Astrocyte of the spinal cord (primary cell): ENCODE measurements around the gene ALDH1L1.
"Not testable (repeated sequence)": the region's sequence is repeated elsewhere in the genome, so short reads cannot be mapped to it uniquely, and the experiment has no call there.

ENCODE experiments used
- DNase-seq: peaks from one replicate; pipeline ENCODE4 v3.0.0; 2011; ENCODE audit warnings: low read depth, low spot score
- H3K4me3 ChIP-seq: 2 replicates; pipeline ENCODE4 v1.5.1; 2011; ENCODE audit warnings: low read depth, mild to moderate bottlenecking, low read length, moderate library complexity
- CTCF ChIP-seq: IDR thresholded peaks from 2 replicates; pipeline ENCODE4 v1.5.1; 2012; ENCODE audit warnings: low read depth, mild to moderate bottlenecking, low read length, inconsistent platforms
- in situ Hi-C: cut with HindIII; loops from 2 replicates; pipeline ENCODE4 v1.10.0; 2017; ENCODE audit warnings: low sequenced_read_pairs

Gene ALDH1L1

GRCh38 chr3:126100269-126100633 is 80.1 kb downstream of the ALDH1L1 start:
- no peak for TF ChIP-seq CTCF
- in situ Hi-C loops: no loop called here
- DNase-seq: no peak
- H3K4me3 ChIP-seq: no peak overlapping the region

DNA sequence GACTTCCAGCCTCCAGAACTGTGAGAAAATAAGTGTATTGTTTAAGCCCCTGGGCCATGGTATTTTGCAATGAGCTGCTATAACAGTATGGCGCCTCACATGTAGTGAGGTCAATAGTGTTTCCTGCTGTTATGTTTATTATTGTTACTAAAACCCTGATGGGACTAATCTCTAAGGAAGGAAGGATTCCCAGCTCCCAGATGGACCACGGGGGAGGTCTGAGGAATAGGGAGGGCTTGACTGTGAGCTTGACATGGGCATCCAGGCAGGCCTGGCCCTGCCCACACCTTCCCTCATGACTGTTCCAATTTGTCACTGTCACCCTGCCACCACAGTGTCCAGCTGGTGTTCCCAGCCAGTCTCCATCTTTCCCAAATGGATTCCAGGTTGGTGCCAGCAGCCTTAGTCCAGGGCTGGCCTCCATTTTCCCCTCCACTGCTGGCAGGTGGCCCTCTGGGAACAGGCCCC is 82.0 kb downstream of the ALDH1L1 start:
- TF ChIP-seq CTCF: no peak
- peak; percentile 79 for DNase-seq
- H3K4me3 ChIP-seq: no peak overlapping the region
- in situ Hi-C loops: no loop called here

DNA sequence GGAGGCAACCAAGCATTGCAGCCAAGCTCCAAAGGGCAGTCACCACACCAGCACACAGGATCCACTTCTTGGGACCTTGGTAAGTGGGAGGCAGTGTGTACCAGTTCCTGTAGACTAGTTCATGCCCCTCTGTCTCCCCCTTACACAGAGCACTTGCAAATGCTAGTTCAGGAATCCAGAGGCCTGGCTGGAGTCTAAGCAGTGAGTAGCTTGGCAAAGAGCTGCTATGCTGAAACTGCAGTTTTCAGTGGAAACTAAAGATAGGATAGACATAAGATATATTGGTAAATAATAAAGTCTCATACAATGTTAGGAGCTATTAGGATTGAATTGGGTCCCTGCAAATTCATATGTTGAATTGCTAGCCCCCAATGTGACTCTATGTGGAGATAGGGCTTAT is 82.6 kb downstream of the ALDH1L1 start:
- in situ Hi-C loops: no loop called here
- H3K4me3 ChIP-seq: no peak overlapping the region
- no peak for DNase-seq
- no peak for TF ChIP-seq CTCF

DNA sequence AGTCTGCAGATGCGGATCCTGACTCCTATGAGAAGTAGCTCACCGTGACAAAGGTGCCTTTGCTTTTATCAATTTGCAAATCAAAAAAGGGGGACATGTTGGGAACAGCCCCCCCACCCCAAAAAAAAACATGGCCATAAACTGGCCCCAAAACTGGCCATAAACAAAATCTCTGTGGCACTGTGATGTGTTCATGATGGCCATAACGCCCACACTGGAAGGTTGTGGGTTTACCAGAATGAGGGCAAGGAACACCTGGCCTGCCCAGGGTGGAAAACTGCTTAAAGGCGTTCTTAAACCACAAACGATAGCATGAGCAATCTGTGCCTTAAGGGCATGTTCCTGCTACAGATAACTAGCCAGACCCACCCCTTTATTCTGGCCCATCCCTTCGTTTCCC is 84.1 kb downstream of the ALDH1L1 start:
- H3K4me3 ChIP-seq, DNase-seq, in situ Hi-C loops: not testable (repeated sequence)

DNA sequence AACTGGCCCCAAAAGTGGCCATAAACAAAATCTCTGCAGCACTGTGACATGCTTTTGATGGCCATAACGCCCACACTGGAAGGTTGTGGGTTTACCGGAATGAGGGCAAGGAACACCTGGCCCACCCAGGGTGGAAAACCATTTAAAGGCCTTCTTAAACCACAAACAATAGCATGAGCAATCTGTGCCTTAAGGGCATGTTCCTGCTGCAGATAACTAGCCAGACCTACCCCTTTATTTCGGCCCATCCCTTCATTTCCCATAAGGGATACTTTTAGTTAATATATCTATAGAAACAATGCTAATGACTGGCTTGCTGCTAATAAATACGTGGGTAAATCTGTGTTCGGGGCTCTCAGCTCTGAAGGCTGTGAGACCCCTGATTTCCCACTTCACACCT is 88.3 kb downstream of the ALDH1L1 start:
- H3K4me3 ChIP-seq, in situ Hi-C loops, DNase-seq: not testable (repeated sequence)

- TF ChIP-seq CTCF: no peak
- no peak overlapping the region for H3K4me3 ChIP-seq
- DNase-seq: peak; percentile 26
- in situ Hi-C loops: no loop called here
Observed at GRCh38 chr3:126087552-126088175, 92.7 kb downstream of the ALDH1L1 start.

DNA sequence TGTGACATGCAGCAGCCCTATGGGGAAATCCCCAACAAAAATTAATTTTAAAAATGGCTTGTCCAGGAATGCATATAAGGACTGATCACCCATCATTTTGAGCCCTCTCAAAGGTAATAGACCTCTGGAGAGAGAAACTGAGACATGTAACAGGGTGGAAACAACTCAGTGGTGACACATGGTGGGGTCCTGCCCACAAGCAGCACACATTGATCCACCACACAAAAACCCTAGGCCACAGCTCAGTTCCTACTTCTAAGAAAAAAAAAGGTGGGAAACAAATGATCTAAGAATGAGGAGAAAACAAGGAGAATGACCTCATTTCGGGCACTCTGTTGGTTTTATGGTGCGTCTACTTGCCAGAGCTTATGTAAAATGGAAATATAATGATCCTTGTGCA is 94.5 kb downstream of the ALDH1L1 start:
- in situ Hi-C loops: no loop called here
- no peak overlapping the region for H3K4me3 ChIP-seq
- TF ChIP-seq CTCF: no peak
- DNase-seq: no peak

DNA sequence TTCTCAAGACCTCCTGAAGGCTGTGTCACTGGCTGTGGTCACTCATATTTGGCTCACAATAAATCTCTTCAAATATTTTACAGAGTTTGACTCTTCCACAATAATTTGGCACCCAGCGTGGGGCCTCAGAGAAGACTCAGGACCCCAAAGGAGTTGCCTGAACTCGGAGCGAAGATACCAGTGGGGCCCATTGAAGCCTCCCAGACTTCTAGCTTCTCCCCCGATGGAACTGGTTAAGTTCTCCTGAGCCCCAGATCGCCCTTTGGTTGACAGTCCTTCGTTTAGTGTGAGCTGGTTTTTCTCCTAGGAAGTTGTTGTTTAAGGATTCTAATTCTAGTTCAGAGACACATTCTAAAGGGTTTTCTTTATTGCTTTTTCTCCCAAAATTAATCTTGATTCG is 95.1 kb downstream of the ALDH1L1 start:
- no peak overlapping the region for H3K4me3 ChIP-seq
- DNase-seq: no peak
- no peak for TF ChIP-seq CTCF
- in situ Hi-C loops: no loop called here
